ENCODE data around the gene ALS2. TPM values are rescaled to one million over a fixed set of nuclear protein-coding genes. Genes with fewer than 3 reads are reported as not detected.

The ALS2 gene
- total RNA-seq, 1 experiment from 2014 or later: 28.4 TPM

GRCh38 chr2:201715459-201715858 lies 65.3 kb downstream of the ALS2 start:
- no peak overlapping the region for H2AFZ ChIP-seq (ENCODE audit: low read length)
- no peaks in the 10 kb centered on the region for H4K20me1 ChIP-seq (ENCODE audit: control insufficient read depth, insufficient read depth, insufficient read length)
- no peak overlapping the region for H4K91ac ChIP-seq (ENCODE audit: insufficient read length, low read depth, low read length)
- H3K56ac ChIP-seq (ENCODE audit: insufficient read length, low read depth, low read length): no peak overlapping the region
- Mint-ChIP-seq H3K27ac (peak overlapping the region in 1 of 3 experiments; percentile 86; a peak in 3 of 7 replicates), H3K4me1 (no peaks in the 10 kb centered on the region), H3K4me3 (no peak overlapping the region), H3K9me3 (no peaks in the 10 kb centered on the region), H3K36me3 (ENCODE audit: insufficient read depth in 1 of 3, low read depth in 3 of 3) (peaks cover 14 to 58% (median 57%) of the 10 kb centered on the region in 3 experiments; a peak in 6 of 7 replicates), H3K27me3 (ENCODE audit: low read depth) (no peaks in the 10 kb centered on the region)
- no peak overlapping the region for H3K27ac ChIP-seq (ENCODE audit: insufficient read length, low read depth, low read length)
- H2BK12ac ChIP-seq (ENCODE audit: insufficient read length, low read depth, low read length): no peak overlapping the region
- TF ChIP-seq CTCF (conservative IDR thresholded peaks at IDR 0.05): peak; percentile 38; the same call in 2 of the 3 replicates
- no peaks in the 10 kb centered on the region for H3K79me1 ChIP-seq (ENCODE audit: insufficient read depth, low read depth, low read length, poor library complexity, severe bottlenecking)
- no peak for DNase-seq
- H4K8ac ChIP-seq (replicated peaks; ENCODE audit: insufficient read length, low read depth, low read length): no peak overlapping the region
- H2BK5ac ChIP-seq (ENCODE audit: insufficient read length, low read length): no peak overlapping the region
- H3K79me2 ChIP-seq (ENCODE audit: insufficient read depth, low read length): no peaks in the 10 kb centered on the region
- no peak overlapping the region for H2BK15ac ChIP-seq (ENCODE audit: low read depth, low read length)
- WGBS (ENCODE audit: extremely low coverage, insufficient read length, low lambda C conversion rate): no CpG with 5 or more reads among the region's 6 CpGs
- no peaks in the 10 kb centered on the region for H3K27me3 ChIP-seq (ENCODE audit: insufficient read depth, low read length)
- H2BK20ac ChIP-seq (ENCODE audit: low read depth, low read length, poor library complexity, severe bottlenecking): no peak overlapping the region
- H3K14ac ChIP-seq (ENCODE audit: insufficient read depth, low read length): no peak overlapping the region
- H3T11ph ChIP-seq (ENCODE audit: low read length): no peak overlapping the region
- H4K5ac ChIP-seq (ENCODE audit: insufficient read length, low read depth, low read length): no peak overlapping the region
- H3K4me1 ChIP-seq (ENCODE audit: insufficient read depth, low read length): no peaks in the 10 kb centered on the region
- H3K18ac ChIP-seq (ENCODE audit: insufficient read length, low read depth, low read length): no peak overlapping the region
- H3K23ac ChIP-seq (ENCODE audit: insufficient read length, low read depth, low read length): no peak overlapping the region
- H3K9me3 ChIP-seq (ENCODE audit: control insufficient read depth, low read depth, low read length): no peaks in the 10 kb centered on the region
- H3K9ac ChIP-seq (ENCODE audit: extremely low read depth, insufficient read length, low read length): no peak overlapping the region
- H2BK120ac ChIP-seq (ENCODE audit: low read depth, low read length, poor library complexity, severe bottlenecking): no peak overlapping the region
- no peaks in the 10 kb centered on the region for H3K23me2 ChIP-seq (ENCODE audit: insufficient read length, low read depth, low read length, poor library complexity, severe bottlenecking)
- no peak overlapping the region for H2AK5ac ChIP-seq (ENCODE audit: insufficient read length, low read length)
- no peak overlapping the region for H3K4ac ChIP-seq (ENCODE audit: low read depth, low read length)
- no peak overlapping the region for H3K4me2 ChIP-seq (ENCODE audit: insufficient read depth, insufficient read length, low read length)
